GM23338 (cell line): ENCODE results near the gene GHRHR. TPM values are rescaled to one million over a fixed set of nuclear protein-coding genes. Genes with fewer than 3 reads are reported as not detected.

ENCODE experiments used
- ATAC-seq: fragments of 200-7000 bp; cut with Tn5 transposase; 3 replicates; pipeline ENCODE4 v1.9.1; 2020
- DNase-seq: peaks from one replicate; pipeline ENCODE4 v3.0.0-alpha.2; 2015; ENCODE audit warnings: low spot score
- H2AFZ ChIP-seq: fragments of 200-600 bp; sonication (generic); 2 replicates; pipeline ENCODE4 v1.8.0; 2016; ENCODE audit warnings: antibody characterized with exemption, mild to moderate bottlenecking, moderate library complexity
- H3F3A ChIP-seq: fragments of 200-600 bp; sonication (generic); replicated peaks from 2 replicates; pipeline ENCODE4 v1.8.0; 2017; ENCODE audit warnings: antibody characterized with exemption, mixed run types, low read depth
- H3K27ac ChIP-seq: fragments of 200-600 bp; sonication (generic); 2 replicates; pipeline ENCODE4 v1.6.1; 2016; ENCODE audit warnings: low read depth
- H3K27me3 ChIP-seq: fragments of 200-600 bp; sonication (generic); 2 replicates; pipeline ENCODE4 v1.8.0; 2016; ENCODE audit warnings: mild to moderate bottlenecking, mixed run types, moderate library complexity; ENCODE audit not compliant: insufficient read depth
- H3K36me3 ChIP-seq: fragments of 200-600 bp; sonication (generic); 2 replicates; pipeline ENCODE4 v1.8.0; 2016; ENCODE audit warnings: mild to moderate bottlenecking; ENCODE audit not compliant: insufficient read depth
- H3K4me1 ChIP-seq: fragments of 200-600 bp; sonication (generic); 2 replicates; pipeline ENCODE4 v1.8.0; 2016; ENCODE audit warnings: mild to moderate bottlenecking, moderate library complexity; ENCODE audit not compliant: insufficient read depth
- H3K4me2 ChIP-seq: fragments of 200-600 bp; sonication (generic); 2 replicates; pipeline ENCODE4 v1.7.1; 2017; ENCODE audit warnings: mixed run types
- H3K4me3 ChIP-seq: fragments of 200-600 bp; sonication (generic); 2 replicates; pipeline ENCODE4 v1.6.1; 2016; ENCODE audit warnings: mixed run types
- H3K79me2 ChIP-seq: fragments of 200-600 bp; sonication (generic); replicated peaks from 2 replicates; pipeline ENCODE4 v1.8.0; 2017; ENCODE audit warnings: mild to moderate bottlenecking; ENCODE audit not compliant: insufficient read depth
- H3K9me2 ChIP-seq: fragments of 200-600 bp; sonication (generic); 2 replicates; pipeline ENCODE4 v1.8.0; 2017; ENCODE audit not compliant: insufficient read depth
- H4K20me1 ChIP-seq: fragments of 200-600 bp; sonication (generic); replicated peaks from 2 replicates; pipeline ENCODE4 v1.8.0; 2017; ENCODE audit warnings: mild to moderate bottlenecking; ENCODE audit not compliant: insufficient read depth
- H3K27ac Mint-ChIP-seq: 2 replicates; pipeline ENCODE4 v1.8.0; 2020; ENCODE audit warnings: inconsistent platforms, mild to moderate bottlenecking, moderate library complexity, mixed read lengths
- H3K27me3 Mint-ChIP-seq: 3 replicates; pipeline ENCODE4 v1.8.0; 2022; ENCODE audit warnings: low read depth, mild to moderate bottlenecking, moderate library complexity, mixed read lengths, inconsistent platforms; ENCODE audit not compliant: insufficient read depth, poor library complexity
- H3K36me3 Mint-ChIP-seq: 3 replicates; pipeline ENCODE4 v1.8.0; 2021; ENCODE audit warnings: low read depth, mild to moderate bottlenecking, inconsistent platforms, moderate library complexity, mixed read lengths
- H3K4me1 Mint-ChIP-seq: 3 replicates; pipeline ENCODE4 v1.8.0; 2020; ENCODE audit warnings: mild to moderate bottlenecking, inconsistent platforms, mixed read lengths
- H3K4me3 Mint-ChIP-seq: 3 replicates; pipeline ENCODE4 v1.8.0; 2021; ENCODE audit warnings: moderate library complexity, mild to moderate bottlenecking, inconsistent platforms, mixed read lengths
- H3K9me3 Mint-ChIP-seq: 3 replicates; pipeline ENCODE4 v1.8.0; 2020; ENCODE audit warnings: moderate library complexity, mild to moderate bottlenecking, inconsistent platforms, mixed read lengths
- CREB1 ChIP-seq: fragments of 250-450 bp; sonication (Bioruptor Pico); IDR thresholded peaks from 2 replicates; pipeline ENCODE4 v1.5.0; 2020; ENCODE audit warnings: low read depth, mild to moderate bottlenecking, moderate library complexity
- ETS1 ChIP-seq: IDR thresholded peaks from 2 replicates; pipeline ENCODE4 v1.6.1; 2016; ENCODE audit warnings: antibody characterized with exemption
- EZH2 ChIP-seq: fragments of 200-600 bp; sonication (generic); IDR thresholded peaks from one replicate; pipeline ENCODE4 v1.8.0; 2017; ENCODE audit warnings: antibody characterized with exemption, mild to moderate bottlenecking, low read depth; ENCODE audit not compliant: unreplicated experiment
- EZH2phosphoT487 ChIP-seq: fragments of 200-600 bp; sonication (generic); IDR thresholded peaks from one replicate; pipeline ENCODE4 v1.8.1; 2018; ENCODE audit warnings: antibody characterized with exemption; ENCODE audit not compliant: unreplicated experiment
- JUNB ChIP-seq: IDR thresholded peaks from one replicate; pipeline ENCODE4 v1.6.1; 2016; ENCODE audit warnings: antibody characterized with exemption; ENCODE audit not compliant: unreplicated experiment
- NANOG ChIP-seq: IDR thresholded peaks from 2 replicates; pipeline ENCODE4 v1.6.1; 2016; ENCODE audit warnings: antibody characterized with exemption, borderline replicate concordance
- POLR2AphosphoS5 ChIP-seq: IDR thresholded peaks from 2 replicates; pipeline ENCODE4 v1.6.1; 2016; ENCODE audit warnings: antibody characterized with exemption, low read depth
- REST ChIP-seq: IDR thresholded peaks from one replicate; pipeline ENCODE4 v1.6.1; 2018; ENCODE audit warnings: antibody characterized with exemption; ENCODE audit not compliant: unreplicated experiment
- ZNF331 ChIP-seq: fragments of 250-450 bp; sonication (Bioruptor Pico); IDR thresholded peaks from 2 replicates; pipeline ENCODE4 v1.5.0; 2020; ENCODE audit warnings: low read depth, mild to moderate bottlenecking, moderate library complexity
- ZNF462 ChIP-seq: fragments of 250-450 bp; sonication (Bioruptor Pico); IDR thresholded peaks from 2 replicates; pipeline ENCODE4 v1.5.0; 2020; ENCODE audit warnings: mild to moderate bottlenecking, moderate library complexity
- polyA plus RNA-seq: library from polyadenylated mRNA; unstranded; fragments of >200 nt; fragmentation: Nextera tagmentation; extraction: Ambion mirVana; gene quantifications from 2 replicates; pipeline ENCODE4 v1.2.1, GENCODE V29; 2016
- total RNA-seq: library from RNA; depleted of rRNA; stranded (reverse); fragments of >200 nt; shearing (Covaris generic); gene quantifications from 2 replicates; pipeline ENCODE4 v1.2.3, GENCODE V29; 2014
- TF ChIP-seq, protein P1 (sequence below), 2 experiments: fragments of 200-600 bp in 1 of 2; sonication (generic) in 1 of 2; conservative IDR thresholded peaks; 2 replicates each; pipeline versions ENCODE4 v1.5.1 to v1.6.1; 2016 to 2017; ENCODE audit warnings: antibody characterized with exemption in 2 of 2, low read depth in 2 of 2, mild to moderate bottlenecking in 2 of 2, moderate library complexity in 1 of 2

Gene GHRHR
- total and polyA plus RNA-seq, 2 experiments from 2014 or later: 2.2 TPM; not detected in 1

- TF ChIP-seq, protein P1, sequence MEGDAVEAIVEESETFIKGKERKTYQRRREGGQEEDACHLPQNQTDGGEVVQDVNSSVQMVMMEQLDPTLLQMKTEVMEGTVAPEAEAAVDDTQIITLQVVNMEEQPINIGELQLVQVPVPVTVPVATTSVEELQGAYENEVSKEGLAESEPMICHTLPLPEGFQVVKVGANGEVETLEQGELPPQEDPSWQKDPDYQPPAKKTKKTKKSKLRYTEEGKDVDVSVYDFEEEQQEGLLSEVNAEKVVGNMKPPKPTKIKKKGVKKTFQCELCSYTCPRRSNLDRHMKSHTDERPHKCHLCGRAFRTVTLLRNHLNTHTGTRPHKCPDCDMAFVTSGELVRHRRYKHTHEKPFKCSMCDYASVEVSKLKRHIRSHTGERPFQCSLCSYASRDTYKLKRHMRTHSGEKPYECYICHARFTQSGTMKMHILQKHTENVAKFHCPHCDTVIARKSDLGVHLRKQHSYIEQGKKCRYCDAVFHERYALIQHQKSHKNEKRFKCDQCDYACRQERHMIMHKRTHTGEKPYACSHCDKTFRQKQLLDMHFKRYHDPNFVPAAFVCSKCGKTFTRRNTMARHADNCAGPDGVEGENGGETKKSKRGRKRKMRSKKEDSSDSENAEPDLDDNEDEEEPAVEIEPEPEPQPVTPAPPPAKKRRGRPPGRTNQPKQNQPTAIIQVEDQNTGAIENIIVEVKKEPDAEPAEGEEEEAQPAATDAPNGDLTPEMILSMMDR (conservative IDR thresholded peaks at IDR 0.05; ENCODE audit: low read depth in 2 of 2): no peak
- TF ChIP-seq ZNF462 (CRISPR knock-in tag): no peak
- TF ChIP-seq EZH2phosphoT487: no peak
- TF ChIP-seq JUNB: no peak
Observed at GRCh38 chr7:30973791-30974604, 10.2 kb downstream of the GHRHR start (continued).

DNA sequence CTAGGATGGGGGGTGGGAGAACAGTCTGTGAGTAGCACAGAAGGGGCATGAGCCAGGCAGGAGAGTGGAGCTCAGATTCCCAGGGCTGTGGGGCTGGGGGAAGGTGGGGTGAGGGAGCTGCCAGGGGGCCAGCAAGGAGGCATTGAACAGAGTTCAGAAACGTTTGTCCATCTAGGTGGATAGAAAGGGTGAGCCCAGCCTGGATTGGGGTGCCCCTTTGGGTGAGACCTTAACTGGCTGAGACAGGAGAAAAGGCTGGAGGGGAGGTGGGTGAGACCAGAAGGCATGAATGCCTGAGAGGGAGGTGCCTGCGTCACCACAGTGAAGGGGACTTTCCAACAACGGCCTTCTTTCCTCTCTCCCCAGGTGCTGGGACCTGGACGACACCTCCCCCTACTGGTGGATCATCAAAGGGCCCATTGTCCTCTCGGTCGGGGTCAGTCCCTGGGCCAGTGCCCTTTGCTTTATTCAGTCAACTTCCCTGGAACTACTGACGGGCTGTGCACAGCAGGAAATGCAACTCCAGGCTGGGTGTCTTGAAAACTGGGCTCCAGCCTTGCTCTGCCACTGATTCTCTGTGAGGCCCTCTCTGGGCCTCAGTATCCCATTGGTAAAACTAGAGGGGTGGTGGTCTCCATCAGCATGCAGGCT lies 11.0 kb downstream of the GHRHR start:
- peak; percentile 88 for DNase-seq
- no peaks in the 10 kb centered on the region for H3K79me2 ChIP-seq
- Mint-ChIP-seq H3K27me3 (peaks cover 13% of the 10 kb centered on the region), H3K4me1 (peaks cover 9% of the 10 kb centered on the region), H3K36me3 (no peaks in the 10 kb centered on the region), H3K9me3 (no peaks in the 10 kb centered on the region), H3K4me3 (no peak overlapping the region), H3K27ac (no peak overlapping the region)
- H3K27me3 ChIP-seq: no peaks in the 10 kb centered on the region
- no peaks in the 10 kb centered on the region for H4K20me1 ChIP-seq
- H3K9me2 ChIP-seq: no peaks in the 10 kb centered on the region; the same call in 1 of the 2 replicates
- H3K4me3 ChIP-seq: no peak overlapping the region
- peak; percentile 87 for ATAC-seq
- no peak overlapping the region for H3K4me2 ChIP-seq
- peak overlapping the region; percentile 95 for H2AFZ ChIP-seq
- H3F3A ChIP-seq: no peaks in the 10 kb centered on the region
- no peaks in the 10 kb centered on the region for H3K36me3 ChIP-seq
- no peak overlapping the region for H3K27ac ChIP-seq
- H3K4me1 ChIP-seq: no peaks in the 10 kb centered on the region
- TF ChIP-seq NANOG: no peak
- TF ChIP-seq ETS1: no peak
- no peak for TF ChIP-seq EZH2
- no peak for TF ChIP-seq REST
- peak; percentile 7; the same call in 1 of the 2 replicates for TF ChIP-seq CREB1 (CRISPR knock-in tag)
- TF ChIP-seq POLR2AphosphoS5: no peak
- TF ChIP-seq ZNF331 (CRISPR knock-in tag): no peak
